ENCODE measurements around the gene ZNF329.
A peak's percentile ranks its signal among the peaks of the same experiment; 100 is the strongest.

Gene ZNF329

DNA sequence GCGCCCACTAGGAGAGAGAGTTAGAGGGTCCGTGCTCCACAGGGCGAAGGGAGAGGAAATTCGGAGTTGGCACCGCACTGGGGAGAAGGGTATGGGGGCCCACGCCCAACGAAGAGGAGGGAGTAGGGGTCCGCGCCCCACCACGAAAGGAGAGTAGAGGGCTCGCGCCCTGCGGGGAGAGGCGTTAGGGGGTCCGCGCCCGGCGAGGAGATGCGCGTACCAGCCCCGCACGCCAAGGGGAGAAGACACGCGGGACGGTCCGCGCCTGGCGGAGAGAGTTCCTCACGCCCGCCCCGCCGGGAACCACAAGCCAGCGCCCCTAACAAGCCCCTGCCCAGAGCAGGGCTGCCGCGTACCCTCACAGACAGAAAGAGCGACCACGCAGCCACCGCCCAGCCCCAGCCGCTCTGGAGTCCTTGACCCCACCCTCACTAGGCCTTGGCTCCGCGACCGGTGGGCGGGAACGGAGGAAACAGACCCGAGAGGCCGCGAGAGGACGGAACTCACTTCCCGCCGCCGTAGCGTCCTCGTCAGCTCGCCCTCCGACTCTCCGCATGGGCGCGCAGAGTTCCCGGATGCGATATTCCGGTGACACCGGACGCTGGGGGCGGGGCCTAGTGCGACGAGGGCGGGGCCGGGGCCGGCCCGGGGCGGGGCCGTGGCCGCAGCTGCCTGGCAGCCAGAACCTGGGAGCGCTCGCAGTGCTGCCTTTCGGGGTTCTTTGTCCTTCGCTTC is 32.6 kb downstream of the ZNF329 start:
- no peak for DNase-seq

DNA sequence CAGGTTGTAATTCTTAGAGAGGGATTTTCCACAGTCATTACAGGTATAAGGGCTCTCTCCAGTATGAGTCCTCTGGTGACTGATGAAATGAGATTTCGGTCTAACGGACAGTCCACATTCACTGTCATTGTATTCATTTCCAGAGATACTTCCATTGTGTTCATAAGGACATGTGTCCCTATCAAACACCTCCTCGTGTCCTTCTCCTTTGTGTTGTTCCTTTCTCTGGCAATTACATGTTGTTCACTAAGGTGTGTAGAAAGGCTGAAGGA is 42.1 kb downstream of the ZNF329 start:
- no peak for DNase-seq

DNA sequence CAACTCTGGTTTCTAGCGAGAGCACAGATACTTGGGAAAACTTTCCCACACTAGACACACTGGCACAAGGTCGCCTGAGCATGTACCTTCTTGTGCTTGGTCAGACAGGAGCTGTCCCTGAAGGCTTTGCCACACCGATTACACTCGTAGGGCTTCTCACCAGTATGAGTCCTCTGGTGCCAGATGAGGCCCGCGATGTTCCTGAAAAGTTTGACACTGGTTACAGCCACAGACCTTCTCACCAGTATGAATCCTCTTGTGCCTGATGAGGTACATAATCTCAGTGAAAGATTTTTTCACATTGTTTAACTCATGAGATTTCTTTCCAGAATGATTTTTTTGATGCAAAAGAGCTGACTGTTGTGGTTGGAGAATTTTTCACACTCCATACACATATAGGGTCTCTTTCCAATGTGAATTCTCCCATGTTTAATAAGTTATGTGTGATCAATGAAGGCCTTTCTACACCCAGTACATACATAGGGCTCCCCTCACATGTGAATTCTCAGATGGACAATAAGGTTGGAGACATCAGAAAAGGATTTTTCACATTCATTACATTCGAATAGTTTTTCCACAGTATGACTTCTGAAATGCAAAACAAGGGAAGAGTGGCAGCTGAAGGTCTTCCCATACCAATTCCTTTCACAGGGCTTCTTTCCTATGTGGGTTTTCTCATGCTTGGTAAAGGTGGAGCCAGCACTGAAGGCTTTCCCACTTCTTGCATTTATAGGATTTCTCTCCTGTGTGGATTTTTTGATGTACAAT is 42.6 kb downstream of the ZNF329 start:
- no peak for DNase-seq

DNA sequence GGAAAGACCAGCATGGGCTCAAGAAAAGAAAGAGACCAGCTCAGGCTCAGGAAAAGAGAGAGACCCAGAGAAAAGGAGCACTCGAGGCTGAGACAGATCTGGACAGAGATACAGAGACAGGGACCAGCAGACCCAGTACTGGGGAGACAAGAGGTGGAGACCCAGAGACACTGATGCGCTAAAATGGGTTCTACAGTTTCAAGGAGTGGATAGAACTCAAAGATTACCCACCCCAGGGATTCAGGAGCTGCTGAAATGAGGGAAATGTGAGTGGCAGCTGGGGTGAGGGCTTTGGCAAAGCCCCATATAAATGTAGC is 51.9 kb downstream of the ZNF329 start:
- DNase-seq, result no peak

DNA sequence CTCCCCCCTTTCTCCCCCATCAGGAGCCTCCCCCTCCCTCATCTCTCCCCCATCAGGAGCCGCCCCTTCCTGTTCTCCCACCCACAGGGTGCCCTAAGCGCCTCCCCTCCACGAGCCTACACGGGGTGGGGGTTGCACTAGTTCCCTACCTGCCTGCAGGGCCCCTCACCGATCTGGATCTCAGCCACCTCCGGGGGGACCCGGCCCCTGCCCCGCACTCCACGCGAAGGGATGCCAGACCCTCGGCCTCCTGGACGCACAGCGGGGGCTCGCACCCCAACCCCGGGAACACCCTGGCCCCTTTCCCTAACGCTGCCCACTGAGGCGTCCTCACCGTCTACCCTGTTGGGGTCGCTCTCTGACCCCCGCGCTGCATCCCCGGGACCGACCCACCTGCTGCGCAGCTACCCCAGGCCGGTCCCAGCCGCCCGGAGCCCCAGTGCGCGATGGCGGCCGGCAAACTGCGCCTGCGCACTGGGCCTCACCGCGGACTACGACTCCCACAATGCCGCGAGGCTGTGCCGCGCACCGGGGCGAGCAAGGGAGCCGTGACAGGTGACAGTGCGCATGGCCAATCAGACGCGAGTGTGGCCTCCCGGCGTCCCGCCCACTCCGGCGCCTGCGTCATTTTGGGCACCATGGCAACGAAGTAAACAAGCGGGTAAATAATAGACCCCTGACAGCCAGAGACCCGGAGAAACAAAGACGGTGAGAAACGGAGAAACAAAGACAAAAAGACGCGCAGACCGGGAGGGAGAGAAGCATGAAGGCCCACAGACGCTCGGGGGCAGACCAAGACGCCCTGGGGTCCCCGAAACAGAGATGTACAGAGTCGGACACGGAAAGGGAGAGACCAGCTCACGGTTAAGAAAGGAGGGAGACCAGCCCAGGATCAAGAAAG is 52.6 kb downstream of the ZNF329 start, which contains the start of gene ZSCAN18:
Gene ZSCAN18 (minus strand): TSS at position 451 of the 901 bp plus-strand sequence. CDS start 7,964 bp downstream, outside the sequence.
- peak; percentile 97 for DNase-seq

DNA sequence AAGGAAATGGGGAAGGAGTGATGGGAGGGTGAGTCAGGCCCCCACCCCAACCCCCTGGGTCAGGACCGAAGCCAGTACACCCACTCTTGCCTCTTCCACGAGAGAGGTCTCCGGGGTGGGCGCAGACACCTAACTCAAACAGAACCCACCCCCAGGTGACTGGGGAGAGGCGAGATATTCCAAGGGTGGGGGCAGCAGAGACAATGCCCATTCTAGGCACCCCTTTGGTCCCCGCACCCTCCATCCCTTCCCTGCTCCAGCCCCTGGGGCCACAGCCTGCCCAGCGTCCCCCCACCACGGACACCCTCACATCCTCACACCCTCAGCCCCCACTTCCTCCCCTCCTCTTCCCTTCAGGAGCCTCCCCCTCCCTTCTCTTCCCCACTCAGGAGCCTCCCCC is 53.2 kb downstream of the ZNF329 start:
- DNase-seq, result no peak

DNA sequence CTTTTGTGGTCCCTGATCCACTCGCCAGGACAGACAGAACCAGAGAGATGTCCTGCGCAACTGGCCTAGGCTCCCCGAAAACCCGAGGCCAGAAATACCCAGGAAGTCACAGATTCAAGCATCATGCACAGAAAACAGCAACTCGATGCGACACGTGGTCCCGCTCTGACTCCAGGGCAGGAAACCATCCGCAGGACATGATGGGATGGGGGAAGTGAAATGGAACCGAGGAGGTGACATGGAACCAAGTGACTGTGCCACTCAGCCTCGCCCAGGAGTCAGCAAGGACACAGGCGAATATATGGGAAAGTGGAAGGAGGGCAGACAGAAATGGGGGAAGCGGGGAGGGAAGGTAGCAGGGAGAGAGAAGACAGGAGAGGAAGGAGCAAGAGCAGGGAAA is 53.7 kb downstream of the ZNF329 start:
- DNase-seq, result no peak

DNA sequence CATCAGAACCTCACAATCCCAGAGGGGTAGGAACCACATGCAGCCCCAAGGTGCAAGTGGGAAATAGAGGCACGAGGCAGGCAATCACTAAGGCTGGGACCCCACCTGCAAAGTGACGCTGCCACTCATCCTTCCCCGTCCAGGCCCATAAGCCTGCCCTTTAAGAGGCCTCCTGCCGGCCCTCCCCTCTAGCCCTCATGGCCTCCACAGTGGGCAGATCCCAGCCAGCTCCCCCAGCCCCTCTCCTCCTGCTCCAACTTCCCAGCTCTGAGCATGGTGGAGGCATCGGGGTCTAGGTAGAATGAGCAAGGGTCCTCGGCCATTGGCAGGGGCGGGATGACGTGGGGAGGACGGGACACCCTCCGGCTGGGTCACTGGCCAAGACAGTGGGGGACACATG is 55.3 kb downstream of the ZNF329 start:
- DNase-seq, result no peak

DNA sequence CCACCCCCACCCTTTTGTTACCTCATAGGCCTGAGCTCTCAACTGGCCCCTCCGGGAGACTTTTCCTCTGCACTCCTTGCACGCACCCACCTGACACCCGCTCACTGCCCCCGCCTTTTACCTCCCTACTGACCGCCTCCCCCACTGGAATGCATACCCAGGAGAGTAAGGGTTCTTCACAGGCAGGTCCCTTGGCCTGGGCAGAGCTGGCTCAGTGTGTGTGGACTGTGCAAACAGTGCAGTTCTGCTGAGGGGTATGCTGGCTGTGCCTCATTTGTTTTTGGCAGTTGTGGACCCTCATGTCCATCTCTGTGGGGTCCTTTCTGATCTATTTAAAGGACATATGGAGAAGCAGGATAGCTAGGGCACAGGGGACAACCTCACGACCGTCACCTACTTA is 57.5 kb downstream of the ZNF329 start:
- DNase-seq, result no peak

DNA sequence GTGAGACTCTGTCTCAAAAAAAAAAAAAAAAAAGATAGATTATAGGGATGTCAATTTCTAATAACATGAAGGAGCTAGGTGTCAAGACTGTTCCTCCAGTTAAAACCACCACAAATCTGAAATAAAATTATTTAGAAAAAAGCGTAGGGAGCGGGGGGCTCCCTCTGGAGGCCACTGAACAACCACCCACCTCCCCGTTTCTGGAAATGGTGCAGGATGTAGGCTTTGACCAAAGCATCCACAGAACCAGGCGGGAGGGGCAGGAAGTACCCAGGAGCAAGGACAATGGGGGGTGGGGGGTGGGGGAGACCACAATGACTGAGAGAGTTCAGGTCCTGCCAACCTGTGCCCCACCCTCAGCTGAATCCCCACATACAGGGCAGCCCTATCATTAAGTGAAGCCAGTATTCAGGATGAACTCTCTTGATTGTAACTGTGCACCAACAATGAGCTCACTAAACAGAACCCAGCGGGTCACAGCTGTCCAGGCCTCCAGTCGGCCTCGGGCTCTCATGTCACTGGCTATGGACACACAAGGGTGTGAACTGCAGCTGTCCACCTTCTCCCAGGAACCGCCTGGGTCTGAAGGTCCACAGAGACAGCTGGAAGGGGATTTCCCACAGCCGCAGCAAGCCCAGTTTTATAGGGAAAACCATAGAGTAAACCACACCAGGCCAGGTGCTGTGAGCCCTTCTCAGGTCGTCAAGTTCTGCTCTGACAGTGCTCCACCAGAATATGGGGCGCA is 59.2 kb downstream of the ZNF329 start:
- DNase-seq, result no peak

DNA sequence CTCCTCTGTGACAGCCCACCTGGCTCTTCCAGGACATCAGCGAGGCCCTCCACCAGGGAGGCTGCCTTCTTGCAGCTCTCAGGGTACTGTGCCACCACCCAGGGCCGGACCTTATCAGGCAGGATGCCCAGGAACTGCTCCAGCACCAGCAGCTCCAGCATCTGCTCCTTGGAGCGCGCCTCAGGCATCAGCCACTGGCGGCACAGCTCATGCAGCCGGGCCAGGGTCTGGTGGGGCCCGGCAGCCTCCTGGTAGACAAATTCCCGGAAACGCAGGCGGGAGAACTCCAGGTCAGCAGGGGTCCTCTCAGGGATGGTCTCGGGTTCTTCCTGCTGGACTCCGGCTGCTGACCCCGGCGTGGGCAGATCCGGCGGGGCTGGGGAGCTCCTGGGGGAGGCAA is 60.7 kb downstream of the ZNF329 start:
- DNase-seq, result no peak

DNA sequence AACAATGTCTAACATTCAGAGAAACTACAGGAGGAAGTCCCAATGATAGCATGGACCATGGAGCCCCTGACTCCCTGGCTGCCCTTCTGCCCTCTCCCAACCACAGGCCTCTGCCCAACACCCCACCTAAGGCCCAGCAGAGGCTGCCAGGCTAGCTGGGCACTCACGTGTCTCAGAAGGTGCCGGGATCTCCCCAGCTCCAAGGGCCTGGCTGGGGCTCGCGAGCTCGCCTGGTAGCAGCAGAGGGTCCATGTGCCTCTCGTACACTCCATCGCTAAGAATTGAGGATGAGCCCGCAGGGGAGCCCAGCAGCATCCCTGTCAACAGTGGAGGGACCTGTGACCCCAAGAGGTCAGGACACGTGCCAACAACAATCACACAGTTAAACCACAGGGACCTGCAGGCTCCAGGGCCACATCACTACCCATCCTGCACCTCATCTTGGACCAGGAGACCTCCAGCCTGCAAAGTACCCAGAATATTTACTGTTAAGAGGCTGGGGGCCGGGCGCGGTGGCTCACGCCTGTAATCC is 62.0 kb downstream of the ZNF329 start:
- no peak for DNase-seq

DNA sequence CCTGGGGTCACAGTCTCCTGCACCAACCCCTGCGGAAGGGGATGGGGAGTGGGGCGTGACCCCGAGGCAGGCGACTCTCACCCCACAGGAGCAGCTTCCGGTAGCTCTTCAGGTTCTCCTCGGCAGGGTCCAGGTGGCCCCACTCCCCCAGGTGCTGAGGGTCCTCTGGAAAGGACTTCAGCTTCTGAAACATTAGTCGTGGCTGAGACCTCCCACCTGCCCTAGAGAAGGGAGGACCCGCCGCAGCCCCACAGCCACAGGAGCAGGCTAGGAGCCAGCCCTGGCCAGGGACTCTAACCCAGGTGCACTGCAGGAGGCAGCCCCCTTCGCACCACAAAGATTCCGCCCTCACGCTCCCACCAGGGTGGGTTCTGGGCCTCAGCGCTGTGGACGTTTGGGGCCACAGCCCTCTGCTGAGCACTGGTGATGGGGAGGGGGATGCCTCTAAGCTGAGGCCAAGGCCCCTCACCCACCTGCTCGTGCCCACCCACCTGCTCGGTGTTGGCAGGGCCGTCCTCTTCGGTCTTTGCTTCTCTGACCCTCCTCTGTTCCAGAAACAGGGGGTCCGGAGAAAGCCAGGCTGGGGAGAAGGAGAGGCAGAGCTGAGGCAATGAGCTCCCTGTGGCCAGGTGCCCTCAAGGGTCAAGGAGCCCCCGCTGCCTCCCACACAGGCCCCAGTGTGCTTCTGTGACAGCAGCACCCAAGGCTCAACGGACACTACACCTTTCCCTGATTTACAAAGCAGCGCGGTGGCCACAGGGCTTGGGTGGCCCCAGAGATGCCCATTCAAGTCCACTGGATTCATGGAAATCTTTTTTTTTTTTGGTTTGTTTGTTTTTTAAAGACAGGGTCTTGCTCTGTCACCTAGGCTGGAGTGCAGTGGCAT is 63.5 kb downstream of the ZNF329 start:
- DNase-seq, result no peak

DNA sequence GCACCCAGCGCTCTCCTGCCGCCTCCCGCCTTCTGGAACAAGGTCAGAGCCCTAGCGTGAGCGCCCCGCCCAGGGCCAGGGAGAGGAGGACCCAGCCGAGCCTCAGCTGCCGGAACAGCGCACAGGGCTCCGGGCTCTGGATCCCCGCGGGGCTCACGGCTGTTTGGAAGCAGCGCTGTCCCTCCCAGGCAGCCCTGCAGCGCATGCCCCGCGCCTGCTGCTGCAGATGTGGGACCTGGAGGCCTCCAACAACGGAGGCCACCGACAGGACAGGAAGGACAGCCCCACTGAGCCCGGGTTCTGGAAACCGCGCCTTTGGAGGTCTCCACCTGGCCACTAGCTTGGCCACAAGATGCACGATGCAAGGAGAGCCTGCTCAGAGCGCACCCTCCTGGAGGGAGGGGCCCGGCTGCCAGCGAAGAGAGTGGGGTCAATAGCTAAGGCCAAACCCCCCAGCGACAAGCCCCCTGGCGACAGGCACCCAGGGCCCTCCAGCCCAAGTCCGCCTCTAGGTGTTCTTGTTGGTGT is 65.2 kb downstream of the ZNF329 start:
- no peak for DNase-seq

DNA sequence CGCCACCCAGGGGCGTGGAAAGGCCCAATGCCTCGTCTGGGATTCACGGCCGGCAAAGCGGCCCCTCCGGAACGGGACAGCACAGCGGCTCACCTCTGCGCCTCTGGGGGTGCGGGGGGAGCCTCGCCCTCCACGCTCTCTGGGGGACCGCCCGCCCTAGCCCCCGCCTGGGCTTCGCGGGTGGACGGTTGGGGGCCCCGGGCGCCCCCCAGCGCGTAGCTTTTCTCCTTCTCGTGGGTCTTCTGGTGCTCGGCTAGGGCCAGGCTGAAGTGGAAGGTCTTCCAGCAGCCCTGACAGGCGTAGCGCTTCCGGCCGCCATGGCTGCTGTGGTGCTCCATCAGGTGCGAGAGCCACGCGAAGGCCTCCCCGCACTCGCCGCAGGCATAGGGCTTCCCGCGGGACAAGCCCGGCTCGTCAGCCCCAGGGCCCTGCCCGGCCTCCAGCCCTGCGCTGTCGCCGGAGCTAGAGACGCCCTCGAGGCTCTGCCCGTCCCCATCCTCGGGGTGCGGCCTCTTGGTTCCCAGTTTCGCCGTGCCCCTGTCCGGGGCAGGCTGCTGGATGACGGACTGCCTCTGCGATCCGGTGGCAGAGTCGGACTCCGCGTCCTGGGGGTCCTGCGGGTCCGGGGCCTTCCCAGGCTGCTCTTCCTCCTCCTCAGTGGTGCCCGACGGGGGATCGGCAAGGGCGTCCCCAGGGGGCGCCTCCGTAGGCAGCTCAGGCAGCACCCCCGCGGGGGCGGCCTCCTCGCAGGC is 65.8 kb downstream of the ZNF329 start:
- DNase-seq, result no peak

DNA sequence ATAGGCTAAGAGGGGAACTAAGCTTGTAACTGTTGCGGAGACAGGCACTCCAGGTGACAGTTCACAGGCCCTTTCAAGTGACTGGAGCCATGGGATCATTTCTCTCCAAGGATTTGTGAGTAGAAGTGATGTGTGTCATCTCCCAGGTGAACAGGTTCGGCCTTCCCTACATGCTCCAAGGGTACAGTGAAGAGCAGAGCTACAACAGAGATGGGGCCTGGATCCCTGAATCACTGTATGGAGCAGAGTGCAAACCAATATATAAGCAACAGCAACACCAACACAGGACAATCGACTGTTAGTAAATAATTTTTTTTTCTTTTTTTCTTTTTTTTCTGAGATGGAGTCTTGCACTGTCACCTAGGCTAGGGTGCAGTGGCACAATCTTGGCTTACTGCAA is 67.6 kb downstream of the ZNF329 start:
- no peak for DNase-seq

DNA sequence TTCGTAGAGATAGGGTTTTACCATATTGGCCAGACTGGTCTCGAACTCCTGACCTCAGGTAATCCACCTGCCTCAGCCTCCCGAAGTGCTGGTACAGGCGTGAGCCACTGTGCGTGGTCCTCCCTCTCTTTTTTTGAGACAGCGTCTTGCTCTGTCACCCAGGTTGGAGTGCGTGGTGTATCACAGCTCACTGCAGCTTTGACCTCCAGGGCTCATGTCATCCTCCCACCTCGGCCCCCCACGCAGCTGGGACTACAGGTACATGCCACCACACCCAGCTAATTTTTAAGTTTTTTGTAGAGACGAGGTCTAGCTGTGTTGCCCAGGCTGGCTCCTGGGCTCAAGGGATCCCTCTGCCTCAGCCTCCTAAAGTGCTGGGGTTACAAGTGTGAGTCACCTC is 70.8 kb downstream of the ZNF329 start:
- no peak for DNase-seq

Data from CD4-positive, alpha-beta T cell treated with Interleukin-4 for 4 hours (primary cell).